Uterus (tissue), 4 donors: ENCODE measurements around the gene SLC6A17. TPM values are rescaled to one million over a fixed set of nuclear protein-coding genes. Genes with fewer than 3 reads are reported as not detected.

Source experiments
- DNase-seq, 2 donors: peaks; one replicate each; pipeline ENCODE4 v3.0.0-alpha.2; 2019 to 2020
- H3K27ac ChIP-seq, 2 donors: fragments of 200-600 bp; sonication (generic); 1 replicate in 1 of 2; 2 replicates in 1 of 2; pipeline ENCODE4 v1.5.1; 2016 to 2018
- H3K27me3 ChIP-seq, 2 donors: fragments of 200-600 bp; sonication (generic); one replicate each; pipeline ENCODE4 v1.5.1; 2018 to 2019; ENCODE audit warnings: control low read depth in 1 of 2
- H3K36me3 ChIP-seq, 2 donors: fragments of 200-600 bp; sonication (generic); one replicate each; pipeline ENCODE4 v1.5.1; 2019; ENCODE audit warnings: control low read depth in 1 of 2
- H3K4me1 ChIP-seq, 2 donors: fragments of 200-600 bp; sonication (generic); one replicate each; pipeline ENCODE4 v1.5.1; 2018 to 2019; ENCODE audit warnings: control low read depth in 1 of 2
- H3K4me3 ChIP-seq, 2 donors: fragments of 200-600 bp; sonication (generic); 1 replicate in 1 of 2; 2 replicates in 1 of 2; pipeline ENCODE4 v1.5.1; 2018 to 2019; ENCODE audit warnings: mild to moderate bottlenecking in 1 of 2
- H3K9me3 ChIP-seq, 2 donors: fragments of 200-600 bp; sonication (generic); one replicate each; pipeline ENCODE4 v1.5.1; 2019; ENCODE audit warnings: control low read depth in 1 of 2
- POLR2A ChIP-seq, 2 donors: fragments of 450-650 bp; IDR thresholded peaks; one replicate each; pipeline ENCODE4 v1.6.1; 2016; ENCODE audit warnings: antibody characterized with exemption in 2 of 2, mild to moderate bottlenecking in 1 of 2, moderate library complexity in 1 of 2
- intact Hi-C: fragments of 100-400 bp; cut with DNase I; formaldehyde crosslinking; loops from one replicate; pipeline ENCODE4 v1.15.1; 2023; ENCODE audit warnings: low total_unique reads
- total RNA-seq, 4 donors: library from RNA; depleted of rRNA in 3 of 4; stranded (reverse); fragments of >200 nt in 3 of 4; gene quantifications; one replicate each; pipeline versions ENCODE4 v1.1.0 to v1.2.4, GENCODE V29; 2014 to 2023
- TF ChIP-seq, protein P1 (sequence below), 4 experiments: fragments of 200-600 bp in 2 of 4; fragments of 450-650 bp in 2 of 4; sonication (generic) in 2 of 4; IDR thresholded peaks; one replicate each; pipeline ENCODE4 v1.5.1; 2016 to 2019; ENCODE audit warnings: antibody characterized with exemption in 4 of 4, mild to moderate bottlenecking in 2 of 4, moderate library complexity in 1 of 4
- donor health status: DM: yes; HTN: yes; CAD: no.

SLC6A17 gene
- total RNA-seq, 4 donors from 2014 or later, result 0.07 to 0.15 TPM; not detected in 2

DNA sequence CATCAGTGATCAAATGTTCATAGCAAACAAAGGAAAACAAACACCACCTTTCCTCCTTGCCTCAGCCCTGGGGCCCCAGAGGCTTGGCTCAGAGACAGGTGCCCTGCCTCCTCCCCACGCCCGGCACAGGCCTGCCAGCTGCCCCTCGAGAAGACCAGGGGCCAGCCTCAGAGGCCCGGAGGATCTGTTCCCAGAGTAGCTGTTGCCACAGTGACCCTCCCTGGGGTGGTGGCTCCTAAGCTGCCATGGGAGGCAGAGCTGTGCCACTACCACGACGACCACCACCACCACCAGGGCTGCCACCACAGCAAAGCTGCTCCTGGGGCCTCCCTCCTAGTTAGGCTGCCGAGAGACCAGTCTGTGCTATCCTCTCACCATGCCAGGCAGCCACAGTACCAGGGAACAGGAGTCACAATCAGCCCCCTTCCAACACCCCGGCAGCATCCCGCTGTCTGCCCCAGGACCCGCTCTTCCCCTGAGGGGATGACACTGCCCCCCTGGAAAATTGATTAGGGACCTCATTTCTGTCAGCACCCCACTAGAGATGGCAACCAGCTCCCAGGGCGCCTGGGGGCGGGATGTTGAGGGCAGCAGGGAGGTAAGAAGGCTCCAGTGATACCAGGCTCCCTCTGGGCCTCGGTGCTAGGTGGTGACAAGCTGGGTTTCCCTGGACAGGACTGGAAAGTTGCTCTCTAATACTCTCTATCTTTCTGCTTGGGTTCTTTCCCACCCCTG lies 90.3 kb downstream of the SLC6A17 start:
- DNase-seq, result no peak
- intact Hi-C loops, result no loop called here
- Histone ChIP-seq H3K27ac (no peak overlapping the region), H3K36me3 (no peaks in the 10 kb centered on the region), H3K27me3 (no peaks in the 10 kb centered on the region), H3K4me1 (no peaks in the 10 kb centered on the region), H3K4me3 (no peak overlapping the region), H3K9me3 (no peaks in the 10 kb centered on the region)
- no peak for TF ChIP-seq POLR2A (IDR thresholded peaks at IDR 0.05)
- TF ChIP-seq, protein P1, sequence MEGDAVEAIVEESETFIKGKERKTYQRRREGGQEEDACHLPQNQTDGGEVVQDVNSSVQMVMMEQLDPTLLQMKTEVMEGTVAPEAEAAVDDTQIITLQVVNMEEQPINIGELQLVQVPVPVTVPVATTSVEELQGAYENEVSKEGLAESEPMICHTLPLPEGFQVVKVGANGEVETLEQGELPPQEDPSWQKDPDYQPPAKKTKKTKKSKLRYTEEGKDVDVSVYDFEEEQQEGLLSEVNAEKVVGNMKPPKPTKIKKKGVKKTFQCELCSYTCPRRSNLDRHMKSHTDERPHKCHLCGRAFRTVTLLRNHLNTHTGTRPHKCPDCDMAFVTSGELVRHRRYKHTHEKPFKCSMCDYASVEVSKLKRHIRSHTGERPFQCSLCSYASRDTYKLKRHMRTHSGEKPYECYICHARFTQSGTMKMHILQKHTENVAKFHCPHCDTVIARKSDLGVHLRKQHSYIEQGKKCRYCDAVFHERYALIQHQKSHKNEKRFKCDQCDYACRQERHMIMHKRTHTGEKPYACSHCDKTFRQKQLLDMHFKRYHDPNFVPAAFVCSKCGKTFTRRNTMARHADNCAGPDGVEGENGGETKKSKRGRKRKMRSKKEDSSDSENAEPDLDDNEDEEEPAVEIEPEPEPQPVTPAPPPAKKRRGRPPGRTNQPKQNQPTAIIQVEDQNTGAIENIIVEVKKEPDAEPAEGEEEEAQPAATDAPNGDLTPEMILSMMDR (IDR thresholded peaks at IDR 0.05), result no peak

DNA sequence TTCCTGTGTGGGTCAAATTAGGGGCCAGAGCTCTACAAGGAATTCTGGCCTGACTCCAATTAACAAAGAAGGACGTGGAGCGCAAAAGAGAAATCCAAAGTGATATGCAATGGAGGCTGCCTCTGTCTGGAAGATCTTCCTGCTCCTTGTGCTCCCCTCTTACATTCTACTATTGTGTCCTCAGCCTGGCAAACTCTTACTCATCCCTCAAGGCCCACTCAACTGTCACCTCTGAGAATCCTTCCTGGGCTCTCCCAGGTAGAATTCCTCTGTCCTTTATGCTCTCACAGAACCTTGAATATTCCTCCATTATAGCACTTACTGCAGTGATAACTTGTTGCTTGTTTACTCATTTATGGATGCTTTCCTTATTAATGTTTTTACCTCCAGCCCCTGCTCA lies 91.2 kb downstream of the SLC6A17 start:
- TF ChIP-seq POLR2A (IDR thresholded peaks at IDR 0.05), result no peak
- TF ChIP-seq, protein P1 (IDR thresholded peaks at IDR 0.05), result no peak
- no peaks in the 10 kb centered on the region for H3K36me3 ChIP-seq
- DNase-seq, result no peak
- H3K27ac ChIP-seq, result no peak overlapping the region
- H3K4me3 ChIP-seq, result no peak overlapping the region
- intact Hi-C loops, result no loop called here
- H3K27me3 ChIP-seq, result no peaks in the 10 kb centered on the region
- no peaks in the 10 kb centered on the region for H3K4me1 ChIP-seq
- H3K9me3 ChIP-seq, result no peaks in the 10 kb centered on the region

DNA sequence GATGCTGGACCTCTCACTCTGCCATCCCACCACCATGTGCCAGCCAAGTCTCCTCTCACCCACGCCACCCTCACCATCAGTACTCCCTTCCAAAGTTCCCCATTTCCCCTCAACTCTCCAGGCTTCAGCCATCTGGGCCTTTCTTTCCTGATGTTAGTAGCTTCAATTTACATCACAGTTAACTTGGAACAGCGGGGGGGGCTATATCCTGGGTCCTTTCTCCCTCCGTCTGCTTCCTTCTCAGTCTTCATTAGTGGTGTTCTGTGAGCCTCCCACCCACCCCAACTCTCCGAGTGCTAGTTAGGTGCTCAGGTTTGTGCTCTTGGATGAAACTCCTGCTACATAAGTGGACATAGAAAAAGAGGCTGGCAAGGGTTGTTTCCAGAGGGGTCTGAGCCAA lies 91.8 kb downstream of the SLC6A17 start:
- no peak for DNase-seq
- intact Hi-C loops, result no loop called here
- H3K9me3 ChIP-seq, result no peaks in the 10 kb centered on the region
- H3K36me3 ChIP-seq, result no peaks in the 10 kb centered on the region
- no peaks in the 10 kb centered on the region for H3K4me1 ChIP-seq
- no peak overlapping the region for H3K4me3 ChIP-seq
- H3K27me3 ChIP-seq, result no peaks in the 10 kb centered on the region
- H3K27ac ChIP-seq, result no peak overlapping the region
- TF ChIP-seq, protein P1 (IDR thresholded peaks at IDR 0.05), result no peak
- no peak for TF ChIP-seq POLR2A (IDR thresholded peaks at IDR 0.05)

DNA sequence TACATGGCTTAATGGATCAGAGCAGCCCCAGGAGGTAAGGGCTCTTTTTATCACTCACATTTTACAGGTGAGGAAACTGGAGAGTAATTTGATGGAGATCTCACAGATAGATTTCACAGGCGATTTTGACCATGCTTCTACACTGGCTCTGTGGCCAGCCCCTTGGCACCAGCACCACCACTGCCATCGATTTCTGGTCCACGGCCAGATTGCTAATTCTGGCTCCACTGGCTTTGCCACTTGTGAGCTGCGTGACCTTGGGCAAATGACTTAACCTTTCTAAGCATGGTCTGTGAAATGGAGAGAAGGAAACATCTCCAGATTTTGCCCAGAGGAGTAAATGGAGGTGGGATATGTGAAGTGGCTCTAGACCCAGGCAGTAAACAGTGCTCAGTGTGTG lies 92.4 kb downstream of the SLC6A17 start:
- DNase-seq, result no peak
- intact Hi-C loops, result no loop called here

DNA sequence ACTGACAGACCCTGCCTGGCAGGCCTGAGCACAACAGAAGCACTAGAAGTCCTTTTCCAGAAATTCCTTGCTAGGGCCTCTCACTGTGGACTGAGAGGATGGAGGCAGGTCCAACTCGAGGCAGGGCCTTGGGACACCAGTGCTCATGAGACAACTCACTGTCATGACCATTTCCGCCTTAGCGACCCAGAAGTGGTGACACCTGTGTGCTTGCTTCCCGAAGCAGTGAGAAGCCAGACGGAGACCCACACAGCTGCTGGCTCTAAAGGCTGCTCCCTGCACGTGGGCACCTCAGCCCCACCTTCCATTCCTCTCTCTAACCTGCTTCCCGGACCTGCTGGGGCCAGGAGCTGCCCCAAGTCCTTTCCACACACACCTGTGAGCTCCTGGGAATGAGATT lies 92.9 kb downstream of the SLC6A17 start:
- no peak for DNase-seq
- Histone ChIP-seq H3K36me3 (no peaks in the 10 kb centered on the region), H3K4me3 (no peak overlapping the region), H3K27me3 (no peaks in the 10 kb centered on the region), H3K4me1 (no peaks in the 10 kb centered on the region), H3K27ac (no peak overlapping the region), H3K9me3 (no peaks in the 10 kb centered on the region)
- intact Hi-C loops, result no loop called here
- TF ChIP-seq POLR2A (IDR thresholded peaks at IDR 0.05), result no peak
- TF ChIP-seq, protein P1 (IDR thresholded peaks at IDR 0.05), result no peak

More for the DNA sequence above, 92.4 kb downstream of the SLC6A17 start:
- TF ChIP-seq POLR2A (IDR thresholded peaks at IDR 0.05), result no peak
- TF ChIP-seq, protein P1 (IDR thresholded peaks at IDR 0.05), result no peak
- no peaks in the 10 kb centered on the region for H3K9me3 ChIP-seq
- no peak overlapping the region for H3K27ac ChIP-seq
- H3K4me1 ChIP-seq, result no peaks in the 10 kb centered on the region
- no peaks in the 10 kb centered on the region for H3K27me3 ChIP-seq
- no peak overlapping the region for H3K4me3 ChIP-seq
- H3K36me3 ChIP-seq, result no peaks in the 10 kb centered on the region
